ENCODE results near the gene PIGV.

The PIGV gene

DNA sequence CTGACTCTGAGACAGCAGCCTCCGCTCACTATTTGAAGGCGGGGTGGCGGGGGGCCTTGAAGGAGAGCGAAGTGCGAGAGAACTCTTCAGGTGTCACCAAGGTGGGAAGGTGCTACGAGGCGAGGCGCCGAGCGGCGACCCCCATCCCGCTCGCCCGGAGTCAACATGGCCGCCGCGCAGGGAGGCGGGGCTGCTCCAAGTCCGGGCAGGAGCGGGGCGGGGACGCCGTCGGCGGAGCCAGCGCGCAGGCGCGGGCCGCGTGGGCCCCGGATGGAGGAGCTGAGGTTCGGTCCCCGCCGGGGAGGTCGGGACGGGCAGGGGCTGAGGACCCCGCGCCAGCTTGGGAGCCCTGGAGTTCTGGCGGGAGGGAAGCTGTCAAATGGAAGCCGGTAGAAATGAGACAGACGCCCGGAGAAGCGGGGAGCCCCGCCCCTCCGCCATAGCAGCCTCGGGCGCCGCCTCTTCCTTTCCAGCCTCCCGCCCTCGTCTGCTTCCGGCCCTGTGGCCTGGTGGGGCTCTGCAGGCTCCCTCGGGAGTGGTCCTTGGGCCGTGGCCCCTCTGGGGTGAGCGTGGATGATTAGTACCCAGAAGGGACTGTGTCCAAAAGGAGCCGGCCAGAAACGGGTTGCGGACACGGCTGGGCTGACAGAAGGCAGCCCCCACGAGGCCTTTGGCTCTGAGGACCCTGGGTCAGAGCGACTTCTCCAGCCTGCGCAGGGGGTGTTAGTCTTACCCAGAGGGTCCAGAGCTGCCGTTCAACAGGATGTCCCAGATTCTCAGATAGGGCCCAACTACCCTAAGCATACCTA lies at the start of gene PIGV:
Gene PIGV, plus strand, starts transcription at position 245 of the 809 bp plus-strand sequence. CDS start 2,866 bp downstream, outside the sequence.
- DNase-seq (ENCODE audit: low read depth, low spot score), result peak; percentile 74

DNA sequence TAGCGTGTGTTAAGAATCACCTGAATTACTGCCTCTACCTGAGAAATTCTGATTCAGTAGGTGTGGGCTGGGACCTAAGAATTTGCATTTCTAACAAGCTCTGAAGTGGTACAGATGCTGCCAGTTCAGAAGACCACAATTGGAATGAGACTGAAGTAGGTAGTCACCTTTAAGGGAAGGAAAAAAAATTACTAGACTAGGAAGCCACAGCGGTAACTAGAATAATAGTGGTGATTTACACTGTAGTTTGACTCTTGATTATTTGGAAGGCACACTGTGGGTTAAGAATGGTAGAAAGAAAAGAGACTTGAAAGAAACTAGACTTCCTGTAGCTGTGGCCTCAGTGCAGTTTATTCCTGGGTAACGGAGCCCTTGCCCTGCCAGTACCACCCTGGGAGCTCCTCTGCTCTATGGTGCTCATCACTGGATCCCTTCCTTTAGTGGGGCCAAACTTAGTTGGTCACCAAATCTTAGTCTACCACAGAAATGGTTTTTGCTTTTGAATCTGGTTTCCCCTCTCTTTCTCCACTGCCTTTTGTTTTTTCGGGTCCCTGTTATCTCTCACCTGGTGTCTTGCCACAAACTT lies 48.3 kb upstream of the PIGV start:
- no peak for DNase-seq (ENCODE audit: low read depth, low spot score)

DNA sequence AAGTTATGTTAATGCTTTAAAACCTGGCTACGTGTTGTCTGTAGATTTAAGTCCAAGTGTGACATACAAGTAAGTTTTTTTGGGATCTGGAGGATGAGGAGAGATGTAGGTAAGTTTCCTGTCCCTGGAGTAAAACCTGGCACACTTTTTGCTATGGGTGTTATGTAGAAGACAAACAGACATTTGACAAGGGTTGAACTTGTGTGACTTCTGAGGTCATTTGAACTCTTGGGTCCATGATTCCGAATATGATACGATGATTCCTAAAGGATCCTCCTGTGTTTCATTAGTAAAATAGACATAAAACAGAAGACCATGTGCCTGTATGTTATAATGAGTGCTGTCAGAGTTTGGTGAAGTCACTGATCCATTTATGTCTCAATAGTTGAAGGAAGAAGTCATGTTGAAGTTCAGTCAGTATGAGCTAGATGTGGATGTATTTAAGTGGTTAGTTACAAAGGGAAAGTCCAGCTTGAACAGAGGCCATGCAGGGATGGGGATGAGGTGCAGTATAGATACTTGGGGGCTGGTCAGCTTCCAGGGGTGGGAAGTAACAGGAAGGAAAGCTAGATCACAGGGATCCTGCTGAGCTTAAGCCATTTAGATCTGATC lies 47.6 kb upstream of the PIGV start:
- no peak for DNase-seq (ENCODE audit: low read depth, low spot score)

DNA sequence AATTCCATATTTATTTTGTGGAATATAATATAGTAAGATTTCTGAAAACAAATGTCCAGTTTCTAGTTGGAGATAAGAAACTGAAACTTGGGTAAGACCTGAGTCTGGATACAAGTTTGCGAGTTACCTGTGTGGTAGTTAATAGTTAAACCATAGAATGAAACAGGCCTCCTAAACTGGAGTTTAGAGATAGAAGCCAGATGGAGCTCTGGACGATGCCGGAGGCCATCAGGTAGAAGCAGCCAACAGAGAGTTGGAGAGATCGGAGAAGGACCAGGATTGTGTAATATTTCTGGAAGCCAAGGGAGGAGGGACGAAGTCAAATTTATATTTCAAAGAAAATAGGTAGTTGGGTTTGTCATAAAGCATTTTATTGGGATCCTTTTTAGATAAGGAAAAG lies 46.8 kb upstream of the PIGV start:
- DNase-seq (ENCODE audit: low read depth, low spot score), result no peak

DNA sequence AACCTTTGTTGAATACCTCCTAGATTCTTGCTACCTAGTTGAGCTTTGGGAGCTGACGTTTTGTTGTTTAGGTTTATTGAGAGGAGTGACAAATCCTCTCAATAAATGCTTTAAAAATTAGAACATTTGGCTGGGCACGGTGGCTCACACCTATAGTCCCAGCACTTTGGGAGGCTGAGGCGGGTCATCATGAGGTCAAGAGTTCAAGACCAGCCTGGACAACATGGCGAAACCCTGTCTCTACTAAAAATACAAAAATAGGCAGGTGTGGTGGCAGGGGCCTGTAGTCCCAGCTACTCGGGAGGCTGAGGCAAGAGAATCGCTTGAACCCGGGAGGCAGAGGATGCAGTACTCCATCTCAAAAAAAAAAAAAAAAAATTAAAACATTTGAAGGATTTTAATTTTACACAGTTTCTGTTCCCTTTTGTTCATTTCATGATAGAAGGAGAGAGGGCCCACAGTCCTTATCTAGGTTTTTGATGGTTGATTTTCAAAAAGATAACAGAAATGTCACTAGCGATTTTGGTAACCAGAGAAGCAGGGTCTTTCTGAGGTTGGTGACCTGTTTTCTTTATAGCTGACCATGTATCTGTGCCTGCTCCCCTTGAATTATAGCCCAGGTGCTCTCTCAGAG lies 44.2 kb upstream of the PIGV start:
- no peak for DNase-seq (ENCODE audit: low read depth, low spot score)

DNA sequence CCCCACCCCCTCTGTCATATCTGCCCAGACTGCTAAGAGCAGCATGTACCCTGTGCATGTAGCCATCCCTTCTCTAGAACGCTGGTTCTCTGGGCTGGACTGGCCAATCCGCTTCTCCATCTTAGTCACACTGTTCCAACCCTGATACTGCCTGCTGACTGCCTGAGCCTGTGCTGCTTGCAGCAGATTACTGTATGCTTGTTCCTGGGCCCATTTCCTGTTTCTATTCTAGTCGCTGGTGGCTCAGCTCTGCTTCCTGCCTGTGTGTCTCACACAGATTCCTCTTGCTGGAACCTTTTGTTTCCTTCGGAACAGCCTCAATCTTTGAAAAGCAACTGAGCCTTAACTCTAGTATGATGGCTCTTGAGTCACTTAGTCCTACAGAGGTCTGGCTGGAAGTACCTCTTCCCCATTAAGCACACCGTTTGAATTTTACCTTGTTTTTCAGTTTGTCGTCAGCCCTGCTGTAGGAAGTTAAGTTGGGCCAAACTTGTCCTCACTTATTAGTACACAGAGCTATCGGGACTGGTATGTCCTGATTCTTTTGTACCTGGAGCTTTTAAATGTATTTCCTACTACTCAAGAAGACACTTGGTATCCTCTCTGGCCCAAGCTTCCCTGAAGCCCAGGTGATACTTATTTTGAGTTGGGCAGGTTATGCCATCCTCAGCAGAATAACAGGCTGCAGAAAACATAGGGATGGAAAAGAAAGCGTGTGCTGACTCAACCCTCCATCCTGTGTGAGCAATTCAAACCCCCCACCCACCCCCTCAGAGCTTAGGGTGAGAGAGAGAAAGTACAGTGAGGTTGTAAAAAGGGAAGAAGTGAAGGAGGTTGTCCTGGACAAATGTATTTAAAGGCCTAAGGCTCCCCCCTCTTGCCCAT lies 43.4 kb upstream of the PIGV start:
- peak; percentile 54 for DNase-seq (ENCODE audit: low read depth, low spot score)

DNA sequence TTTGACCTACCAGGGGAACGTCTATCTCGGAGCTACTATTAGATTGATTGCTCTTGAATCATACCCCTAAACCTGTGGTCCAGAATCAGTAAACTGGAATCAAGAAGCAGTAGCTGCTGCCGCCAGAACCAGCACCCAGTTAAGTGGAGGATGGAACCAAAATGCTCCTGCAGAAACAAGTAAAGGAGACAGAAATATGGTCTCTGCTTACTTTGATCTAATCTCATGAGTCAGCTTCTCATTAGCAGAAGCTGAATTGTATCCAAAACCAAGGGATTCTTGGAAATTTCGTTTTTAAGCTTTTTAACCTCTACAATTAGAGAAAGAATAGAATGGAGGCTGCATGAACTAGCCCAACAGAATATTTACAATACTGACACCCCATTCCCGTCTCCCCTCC lies 42.6 kb upstream of the PIGV start:
- no peak for DNase-seq (ENCODE audit: low read depth, low spot score)

DNA sequence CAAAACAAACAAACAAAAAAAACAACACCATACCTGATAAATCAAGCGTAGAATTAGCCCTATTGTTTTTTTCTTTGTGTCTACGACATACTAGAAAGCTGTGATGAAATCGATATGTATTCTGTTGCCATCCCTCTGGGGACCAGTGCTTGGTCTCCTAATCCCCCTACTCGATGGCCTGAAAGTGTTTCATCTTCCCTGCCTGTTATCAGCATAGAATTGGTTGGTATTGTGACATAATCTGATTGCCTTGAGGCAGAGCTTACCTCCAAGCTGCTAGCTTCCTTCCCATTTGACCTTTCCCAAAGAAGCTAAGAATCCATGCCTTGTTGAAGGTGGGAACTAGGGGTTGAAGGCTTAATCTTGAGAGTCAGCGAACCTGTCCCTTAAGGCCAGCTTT lies 40.7 kb upstream of the PIGV start:
- no peak for DNase-seq (ENCODE audit: low read depth, low spot score)

DNA sequence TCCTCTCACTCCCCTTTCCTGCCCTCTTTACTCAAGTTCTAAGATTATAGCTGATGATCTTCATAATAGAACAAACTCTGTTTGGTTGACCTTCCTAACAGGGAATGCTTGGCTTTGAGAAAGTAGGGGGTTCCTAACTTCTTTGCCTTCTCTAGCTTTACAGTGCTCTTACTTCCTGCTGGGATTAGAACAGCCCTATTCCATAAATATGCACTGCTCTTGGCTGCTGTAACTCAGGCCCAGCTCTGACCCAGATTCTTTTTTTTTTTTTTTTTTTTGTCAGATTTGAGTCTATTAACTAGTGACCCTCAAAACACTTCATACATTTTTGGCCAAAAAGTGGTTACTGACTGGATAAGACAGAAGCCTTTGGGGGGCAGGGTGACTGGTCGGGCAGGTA lies 39.4 kb upstream of the PIGV start:
- DNase-seq (ENCODE audit: low read depth, low spot score), result no peak

DNA sequence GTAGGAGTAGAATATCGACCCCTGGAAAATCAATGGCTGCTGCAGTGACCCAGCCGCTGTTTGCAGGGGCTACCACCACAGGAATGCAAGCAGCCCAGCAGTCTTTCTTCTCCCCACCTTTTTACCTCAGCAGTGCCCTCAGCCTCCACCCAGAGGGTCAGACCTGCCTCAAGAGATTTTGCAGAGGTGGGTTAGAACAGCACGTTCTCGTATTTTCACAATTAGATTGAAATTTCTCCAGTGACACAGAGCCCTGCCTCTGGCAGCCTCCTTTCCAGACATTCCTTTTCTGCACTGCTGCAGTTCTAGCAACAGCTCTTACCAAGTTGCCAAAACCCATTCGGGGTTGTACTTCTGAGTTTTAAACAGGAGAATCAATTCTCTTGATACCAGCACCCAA lies 38.3 kb upstream of the PIGV start:
- no peak for DNase-seq (ENCODE audit: low read depth, low spot score)

DNA sequence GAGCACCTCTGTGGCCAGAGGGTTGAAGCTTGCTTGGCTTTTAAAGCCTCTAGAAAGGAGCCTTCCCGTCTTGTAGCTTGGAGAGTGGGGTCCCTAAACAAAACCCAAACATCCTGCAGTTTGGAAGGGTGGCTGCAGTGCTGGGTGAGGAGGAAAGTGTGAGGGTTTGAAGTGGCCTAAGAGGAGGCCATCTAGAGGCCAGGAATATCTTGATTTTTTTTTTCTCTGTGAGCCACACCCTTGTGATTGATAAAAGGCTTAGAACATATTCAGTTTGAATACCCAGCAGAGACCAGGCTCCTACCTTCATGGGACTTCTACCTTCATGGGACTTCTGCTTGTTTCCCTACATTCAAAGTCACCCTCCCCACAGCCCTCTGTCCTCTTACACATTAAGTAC lies 37.3 kb upstream of the PIGV start:
- DNase-seq (ENCODE audit: low read depth, low spot score), result no peak

DNA sequence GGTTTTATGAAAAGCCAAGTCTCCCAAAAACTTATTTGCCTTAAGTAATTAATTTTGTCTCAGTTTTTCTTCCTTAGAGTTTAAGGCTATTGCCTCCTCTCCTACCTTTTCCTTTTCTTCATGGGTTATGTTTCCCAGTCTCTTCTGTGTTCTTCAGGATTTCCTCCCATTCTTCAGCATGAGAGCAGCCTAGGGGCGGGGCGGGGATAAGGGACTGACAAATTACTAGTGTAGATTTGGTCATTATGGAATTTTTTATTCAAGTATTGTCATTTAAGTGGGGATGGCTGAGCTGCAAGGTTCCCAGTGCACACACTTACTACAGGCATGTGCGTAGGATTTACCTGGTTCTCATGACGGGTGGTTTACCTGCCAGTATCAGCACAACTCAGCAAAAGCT lies 35.2 kb upstream of the PIGV start:
- no peak for DNase-seq (ENCODE audit: low read depth, low spot score)

DNA sequence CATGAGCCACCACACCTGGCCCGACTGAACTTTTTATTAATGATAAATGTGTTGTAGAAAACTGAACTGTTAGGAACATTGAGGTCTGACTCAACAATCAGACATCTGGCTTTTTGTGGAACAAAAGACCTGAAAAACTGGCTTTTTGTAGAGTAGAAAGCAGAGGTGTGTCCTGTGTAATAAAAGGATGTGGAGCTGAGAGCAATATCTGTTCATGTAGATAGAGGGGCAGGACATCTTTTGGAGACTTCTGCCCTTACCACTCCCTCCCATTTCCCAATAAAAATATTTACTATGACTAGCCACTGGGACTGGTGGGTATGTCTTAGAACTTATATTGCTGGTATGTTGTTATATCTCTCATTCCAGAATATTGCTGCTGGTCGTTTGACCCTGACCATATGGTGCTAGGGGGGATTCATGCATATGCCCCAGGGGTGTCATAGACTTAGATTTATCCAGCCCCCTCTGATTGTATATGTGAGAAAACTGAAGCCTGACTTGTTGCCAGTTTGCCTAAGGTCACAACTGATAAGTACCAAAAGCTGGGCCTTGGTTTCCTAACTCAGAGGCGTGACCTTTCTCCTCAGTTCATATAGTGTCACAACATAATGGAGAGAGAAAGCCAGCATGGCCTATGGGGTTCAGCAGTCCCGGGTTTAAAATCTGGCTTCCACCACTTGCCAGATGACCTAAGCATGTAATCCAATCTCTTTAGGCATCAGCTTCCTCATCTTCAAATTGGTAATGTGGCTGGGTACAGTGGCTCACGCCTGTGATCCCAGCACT lies 33.5 kb upstream of the PIGV start:
- DNase-seq (ENCODE audit: low read depth, low spot score), result no peak

DNA sequence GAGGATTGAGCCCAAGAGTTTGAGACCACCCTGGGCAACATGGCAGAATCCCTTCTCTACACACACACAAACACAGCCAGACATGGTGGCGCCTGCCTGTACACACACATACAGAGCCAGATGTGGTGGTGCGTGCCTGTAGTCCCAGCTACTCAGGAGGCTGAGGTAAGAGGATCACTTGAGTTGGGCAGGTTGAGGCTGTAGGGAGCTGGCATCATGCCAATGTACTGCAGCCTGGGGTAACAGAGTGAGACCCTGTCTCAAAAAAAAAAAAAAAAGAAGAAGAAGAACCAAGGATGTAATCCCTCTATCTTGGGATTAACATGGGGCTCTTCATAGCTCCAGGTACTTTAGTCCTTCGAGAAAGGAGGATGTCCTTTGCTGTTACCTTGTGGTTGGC lies 29.4 kb upstream of the PIGV start:
- no peak for DNase-seq (ENCODE audit: low read depth, low spot score)

DNA sequence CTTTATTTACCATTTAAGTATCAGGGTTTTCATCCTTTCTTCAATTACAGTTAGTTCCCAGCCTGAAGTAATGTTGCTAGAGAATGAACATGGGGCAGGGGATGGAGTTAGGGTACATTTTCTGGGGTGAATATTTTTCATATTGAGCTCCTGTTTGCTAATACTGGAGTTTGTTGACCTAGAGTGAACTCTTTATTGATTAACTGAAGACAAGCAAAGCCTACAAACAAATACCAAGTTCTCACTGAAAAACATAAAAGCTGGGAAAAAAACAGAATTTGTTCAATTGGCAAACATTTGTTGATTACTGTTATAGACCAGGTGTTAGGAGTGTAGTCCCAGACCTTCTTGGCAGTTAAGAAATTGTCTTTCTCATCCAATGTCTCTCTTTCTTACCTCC lies 28.2 kb upstream of the PIGV start:
- no peak for DNase-seq (ENCODE audit: low read depth, low spot score)

DNA sequence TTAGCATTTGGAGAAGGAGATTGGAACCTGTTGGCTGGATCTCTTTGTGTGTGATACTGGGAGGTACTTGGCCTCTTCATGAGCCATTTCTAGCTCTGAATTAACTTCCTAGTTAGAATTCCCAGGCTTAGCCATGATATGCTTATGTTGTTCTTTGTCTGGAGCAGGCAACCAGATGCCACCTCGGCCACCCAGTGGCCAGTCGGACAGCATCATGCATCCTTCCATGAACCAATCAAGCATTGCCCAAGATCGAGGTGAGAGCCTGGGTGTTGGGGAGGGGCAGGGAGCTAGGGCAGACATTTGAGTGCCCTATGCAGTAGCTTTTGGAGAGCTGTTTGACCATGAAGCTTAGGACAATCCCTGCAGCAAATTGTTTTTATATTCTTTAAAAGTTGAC lies 26.5 kb upstream of the PIGV start:
- no peak for DNase-seq (ENCODE audit: low read depth, low spot score)

DNA sequence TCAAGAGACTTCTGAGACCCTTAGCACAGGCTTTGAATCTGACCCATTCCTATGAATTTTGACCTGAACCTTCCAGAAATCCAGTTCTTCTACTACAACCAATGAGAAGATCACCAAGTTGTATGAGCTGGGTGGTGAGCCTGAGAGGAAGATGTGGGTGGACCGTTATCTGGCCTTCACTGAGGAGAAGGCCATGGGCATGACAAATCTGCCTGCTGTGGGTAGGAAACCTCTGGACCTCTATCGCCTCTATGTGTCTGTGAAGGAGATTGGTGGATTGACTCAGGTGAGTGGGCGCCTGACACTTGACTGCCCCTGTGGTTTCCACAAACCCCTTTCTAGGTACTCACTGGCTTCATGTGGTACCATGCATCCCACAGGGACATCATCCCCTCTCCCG lies 20.0 kb upstream of the PIGV start:
- DNase-seq (ENCODE audit: low read depth, low spot score), result no peak

DNA sequence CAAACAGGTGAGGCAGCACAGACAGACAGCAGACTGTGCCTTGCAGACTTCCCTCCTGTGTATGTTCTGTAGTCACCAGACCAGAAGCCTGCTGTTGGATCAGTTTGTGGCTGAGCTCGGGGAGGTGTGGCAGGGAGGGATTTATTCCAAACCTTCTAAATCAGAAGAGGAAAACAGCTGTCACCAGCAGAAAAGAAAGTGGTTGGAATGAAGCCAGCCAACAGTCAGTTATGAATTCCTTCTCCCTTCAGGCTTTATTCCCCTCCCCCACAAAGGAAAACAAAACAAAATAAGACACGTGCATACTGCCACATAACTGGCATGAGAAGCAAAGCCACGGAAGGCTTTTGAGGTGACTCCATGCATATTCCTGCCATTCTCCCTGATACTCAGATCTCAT lies 19.0 kb upstream of the PIGV start:
- DNase-seq (ENCODE audit: low read depth, low spot score), result no peak

DNA sequence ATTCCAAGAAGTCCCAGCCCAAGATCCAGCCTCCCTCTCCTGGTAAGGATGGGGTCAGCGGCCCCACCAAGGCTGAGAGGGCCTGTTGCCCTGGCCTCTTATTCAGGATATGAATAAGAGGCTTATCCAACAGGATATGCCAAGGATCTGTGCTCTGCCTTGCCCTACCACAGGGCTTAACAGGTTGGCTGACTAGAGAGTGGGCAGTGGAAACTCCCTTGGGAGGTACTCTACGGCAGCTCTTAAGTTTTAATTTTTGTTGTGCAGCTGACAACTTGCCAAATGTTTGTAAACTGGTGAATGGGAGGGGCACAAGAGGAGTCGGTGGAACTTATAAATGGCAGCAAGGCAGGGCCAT lies 16.5 kb upstream of the PIGV start:
- DNase-seq (ENCODE audit: low read depth, low spot score), result no peak

DNA sequence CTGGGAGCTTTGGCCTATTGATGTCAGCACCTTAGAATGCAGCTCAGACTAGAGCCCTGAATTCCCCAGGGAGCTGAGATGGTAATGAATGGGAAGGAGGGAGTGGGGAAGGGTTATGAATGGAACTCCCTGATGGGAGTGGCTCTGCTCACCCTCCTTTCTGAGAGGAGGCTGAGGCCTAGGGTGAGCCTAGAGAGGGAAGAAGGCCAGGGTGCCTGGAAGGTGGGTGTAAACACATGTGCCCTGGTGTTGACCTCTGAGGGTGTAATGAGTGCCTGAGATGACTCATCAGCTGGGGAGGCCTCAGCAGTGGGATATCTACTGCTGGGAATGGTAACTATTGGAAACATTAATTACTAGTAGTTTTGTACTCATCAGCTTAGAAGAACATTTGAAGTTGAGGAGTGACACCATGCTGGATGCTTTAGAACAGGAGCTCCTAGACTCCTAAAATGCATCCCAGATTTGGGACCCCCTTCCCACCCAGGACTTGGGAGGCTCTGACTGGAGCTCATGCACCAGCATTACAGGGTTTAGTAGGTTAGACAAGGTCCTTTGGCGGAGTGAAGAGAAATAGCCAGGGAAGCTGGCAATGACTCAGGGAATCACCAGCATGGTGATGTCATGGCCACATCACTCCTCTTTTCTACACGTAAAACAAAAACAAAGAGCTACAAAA lies 16.0 kb upstream of the PIGV start:
- no peak for DNase-seq (ENCODE audit: low read depth, low spot score)
